DLD1 (cell line): Measurements from ENCODE around the gene BAZ1B.
"Not testable (repeated sequence)": the region's sequence is repeated elsewhere in the genome, so short reads cannot be mapped to it uniquely, and the experiment has no call there.

Source experiments
- in situ Hi-C: cut with HindIII; loops from 2 replicates; pipeline ENCODE4 v1.10.0; 2017; ENCODE audit warnings: low sequenced_read_pairs

BAZ1B gene

GRCh38 chr7:73509463-73509862, 12.6 kb downstream of the BAZ1B start:
- in situ Hi-C loops = no loop called here

- in situ Hi-C loops = no loop called here
These were observed 14.5 kb downstream of the BAZ1B start for GRCh38 chr7:73507556-73507955.

GRCh38 chr7:73504920-73505319, 17.2 kb downstream of the BAZ1B start:
- in situ Hi-C loops = no loop called here

- in situ Hi-C loops = no loop called here
These were observed 18.1 kb downstream of the BAZ1B start for GRCh38 chr7:73504017-73504416.

GRCh38 chr7:73503229-73503628, 18.9 kb downstream of the BAZ1B start:
- in situ Hi-C loops = no loop called here

- in situ Hi-C loops = no loop called here
These were observed 25.5 kb downstream of the BAZ1B start for GRCh38 chr7:73496626-73497025.

GRCh38 chr7:73495507-73495906, 26.6 kb downstream of the BAZ1B start:
- in situ Hi-C loops = not testable (repeated sequence)

- in situ Hi-C loops = no loop called here
These were observed 32.1 kb downstream of the BAZ1B start for GRCh38 chr7:73489976-73490375.

GRCh38 chr7:73487486-73487885, 34.6 kb downstream of the BAZ1B start:
- in situ Hi-C loops = no loop called here

- in situ Hi-C loops = no loop called here
These were observed 38.9 kb downstream of the BAZ1B start for GRCh38 chr7:73483171-73483570.

GRCh38 chr7:73482746-73483145, 39.3 kb downstream of the BAZ1B start:
- in situ Hi-C loops = no loop called here

GRCh38 chr7:73481521-73481920, 40.6 kb downstream of the BAZ1B start:
- in situ Hi-C loops = not testable (repeated sequence)

- in situ Hi-C loops = loop anchor here (10.0 kb wide), 1 partner anchor 134 kb away; no protein-coding TSS in a partner anchor
These were observed 43.5 kb downstream of the BAZ1B start for GRCh38 chr7:73478549-73478948.

- in situ Hi-C loops = loop anchor here (10.0 kb wide), 1 partner anchor 133 kb away; no protein-coding TSS in a partner anchor
These were observed 44.7 kb downstream of the BAZ1B start for GRCh38 chr7:73477376-73477775.

GRCh38 chr7:73470208-73470607, 51.9 kb downstream of the BAZ1B start:
- in situ Hi-C loops = loop anchor here (10.0 kb wide), 1 partner anchor 125 kb away; no protein-coding TSS in a partner anchor

GRCh38 chr7:73467046-73467445, 55.0 kb downstream of the BAZ1B start:
- in situ Hi-C loops = not testable (repeated sequence)

- in situ Hi-C loops = no loop called here
These were observed 56.0 kb downstream of the BAZ1B start for GRCh38 chr7:73466112-73466511.

GRCh38 chr7:73463966-73464365, 58.1 kb downstream of the BAZ1B start:
- in situ Hi-C loops = no loop called here

GRCh38 chr7:73463260-73463659, 58.8 kb downstream of the BAZ1B start:
- in situ Hi-C loops = no loop called here

GRCh38 chr7:73461782-73462285, 60.3 kb downstream of the BAZ1B start:
- in situ Hi-C loops = no loop called here

GRCh38 chr7:73454424-73454823, 67.7 kb downstream of the BAZ1B start:
- in situ Hi-C loops = no loop called here

- in situ Hi-C loops = no loop called here
These were observed 69.0 kb downstream of the BAZ1B start for GRCh38 chr7:73452999-73453635.
